NCI-H69 (cell line): ENCODE results near the gene ATP11A.
"Not testable (repeated sequence)": the region's sequence is repeated elsewhere in the genome, so short reads cannot be mapped to it uniquely, and the experiment has no call there.

Experiments
- DNase-seq: peaks from one replicate; lab custom pipeline; 2025; lab: John Stamatoyannopoulos, UW

Gene ATP11A

DNA sequence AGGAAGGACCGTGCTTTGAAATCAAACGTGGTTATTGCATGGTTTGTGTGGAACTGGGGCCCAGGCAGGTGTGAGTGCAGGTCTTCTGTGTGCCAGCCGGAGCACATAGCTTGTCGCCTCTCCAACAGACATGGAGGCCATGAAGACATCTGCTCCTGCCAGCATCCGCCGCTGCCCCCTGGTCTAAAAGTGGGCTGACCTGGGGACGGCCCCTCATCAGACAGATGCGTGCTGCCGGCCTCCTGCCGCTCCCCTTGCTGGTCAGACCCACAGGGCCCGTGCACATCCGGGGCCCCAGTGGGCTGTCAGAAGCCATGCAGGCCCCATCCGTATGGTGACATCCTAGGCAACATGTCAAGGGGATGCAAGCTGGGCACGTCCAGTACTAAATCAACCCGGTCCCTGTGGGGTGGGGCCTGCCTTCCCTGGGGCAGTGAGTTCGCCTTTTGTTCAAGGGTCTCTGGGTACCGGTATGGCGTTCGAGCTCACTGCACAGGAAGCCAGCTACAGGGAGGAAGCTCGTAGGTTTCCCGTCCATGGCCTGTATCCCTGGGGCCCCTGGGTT is 191.2 kb downstream of the ATP11A start:
- no peak for DNase-seq

DNA sequence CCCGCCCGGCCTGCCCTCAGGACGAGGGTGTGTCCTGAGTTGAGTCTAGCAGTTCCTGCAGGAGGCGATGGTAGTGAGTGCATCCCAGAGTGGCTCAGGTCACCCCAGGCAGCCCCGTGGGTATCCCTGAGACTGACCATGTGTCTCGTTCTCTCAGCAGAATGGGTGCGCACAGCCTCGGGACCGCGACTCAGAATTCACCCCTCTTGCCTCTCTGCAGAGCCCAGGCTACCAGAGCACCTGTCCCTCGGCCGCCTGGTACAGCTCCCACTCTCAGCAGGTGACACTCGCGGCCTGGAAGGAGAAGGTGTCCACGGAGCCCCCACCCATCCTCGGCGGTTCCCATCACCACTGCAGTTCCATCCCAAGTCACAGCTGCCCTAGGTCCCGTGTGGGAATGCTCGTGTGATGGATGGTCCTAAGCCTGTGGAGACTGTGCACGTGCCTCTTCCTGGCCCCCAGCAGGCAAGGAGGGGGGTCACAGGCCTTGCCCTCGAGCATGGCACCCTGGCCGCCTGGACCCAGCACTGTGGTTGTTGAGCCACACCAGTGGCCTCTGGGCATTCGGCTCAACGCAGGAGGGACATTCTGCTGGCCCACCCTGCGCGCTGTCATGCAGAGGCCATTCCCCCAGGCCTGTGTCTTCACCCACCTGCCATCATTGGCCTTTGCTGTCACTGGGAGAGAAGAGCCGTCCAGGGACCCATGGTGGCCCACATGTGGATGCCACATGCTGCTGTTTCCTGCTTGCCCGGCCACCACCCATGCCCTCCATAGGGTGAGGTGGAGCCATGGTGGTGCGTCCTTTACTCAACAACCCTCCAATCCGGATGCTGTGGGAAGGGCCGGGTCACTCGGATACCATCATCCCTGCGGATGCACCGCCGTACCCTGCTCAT is 192.1 kb downstream of the ATP11A start:
- no peak for DNase-seq

DNA sequence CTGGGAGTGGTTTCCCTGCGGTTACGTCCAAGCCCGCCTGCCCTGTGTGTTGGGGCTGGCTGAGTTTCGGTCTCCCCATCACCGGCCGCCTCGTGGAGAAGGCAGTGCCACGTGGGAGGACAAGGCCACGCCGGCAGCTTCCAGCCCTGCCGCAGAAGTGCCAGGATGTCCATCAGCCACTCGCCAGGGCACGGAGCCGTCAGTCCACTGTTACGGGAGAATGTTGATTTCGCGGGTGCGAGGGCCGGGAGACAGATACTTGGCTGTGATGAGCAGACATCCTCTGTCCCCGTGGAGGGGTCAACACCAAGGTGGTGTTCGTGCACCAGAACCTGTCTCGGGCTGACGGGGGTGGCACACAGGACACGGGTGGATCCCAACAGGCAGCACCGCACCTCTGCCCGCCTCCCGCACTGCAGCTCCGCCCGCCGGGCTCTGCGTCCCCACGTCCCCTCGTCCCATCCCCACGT is 192.8 kb downstream of the ATP11A start:
- no peak for DNase-seq

DNA sequence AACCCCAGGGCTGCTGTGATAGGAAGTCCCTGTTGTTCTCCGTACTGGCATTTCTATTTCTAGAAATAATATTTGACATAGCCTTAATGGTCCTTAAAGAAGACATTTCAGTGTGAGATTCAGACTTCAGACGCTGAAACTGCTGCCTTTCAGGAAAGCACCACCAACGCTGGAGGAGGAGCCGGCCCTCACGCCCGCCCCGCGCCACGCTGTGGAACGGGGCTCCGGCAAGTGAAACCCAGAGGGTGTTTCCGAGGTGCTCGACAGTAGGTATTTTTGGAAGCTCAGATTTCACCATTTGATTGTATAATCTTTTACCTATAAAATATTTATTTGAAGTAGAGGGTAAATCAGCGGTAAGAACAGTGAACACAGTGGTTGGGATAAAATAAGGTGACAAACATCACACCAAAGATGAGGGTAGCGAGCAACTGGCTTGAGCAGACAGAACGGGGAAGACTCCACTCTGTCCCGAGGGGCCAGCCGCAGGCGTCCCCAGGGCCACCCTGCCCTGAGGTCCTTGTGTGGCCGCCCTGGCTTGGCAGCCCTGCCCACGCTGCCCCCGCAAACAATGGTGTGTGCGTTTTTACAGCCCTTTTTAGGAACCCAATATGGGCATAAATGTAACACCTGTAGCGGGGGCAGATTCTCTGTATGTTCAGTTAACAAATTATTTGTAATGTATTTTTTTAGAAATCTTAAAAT is 193.6 kb downstream of the ATP11A start:
- no peak for DNase-seq

DNA sequence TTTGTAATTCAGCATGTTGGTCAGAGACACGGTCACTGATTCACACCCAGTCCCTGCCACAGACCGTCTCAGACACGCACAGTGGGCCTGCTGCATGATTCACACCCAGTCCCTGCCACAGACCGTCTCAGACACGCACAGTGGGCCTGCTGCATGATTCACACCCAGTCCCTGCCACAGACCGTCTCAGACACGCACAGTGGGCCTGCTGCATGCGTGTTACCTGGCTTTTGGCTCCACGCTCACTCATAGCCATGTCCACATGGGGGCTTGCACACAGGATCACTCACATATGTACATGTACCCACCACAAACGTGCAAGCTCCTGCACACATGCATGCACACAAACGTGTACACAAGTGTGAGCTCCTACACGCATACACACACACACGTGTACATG is 194.9 kb downstream of the ATP11A start:
- not testable (repeated sequence) for DNase-seq

DNA sequence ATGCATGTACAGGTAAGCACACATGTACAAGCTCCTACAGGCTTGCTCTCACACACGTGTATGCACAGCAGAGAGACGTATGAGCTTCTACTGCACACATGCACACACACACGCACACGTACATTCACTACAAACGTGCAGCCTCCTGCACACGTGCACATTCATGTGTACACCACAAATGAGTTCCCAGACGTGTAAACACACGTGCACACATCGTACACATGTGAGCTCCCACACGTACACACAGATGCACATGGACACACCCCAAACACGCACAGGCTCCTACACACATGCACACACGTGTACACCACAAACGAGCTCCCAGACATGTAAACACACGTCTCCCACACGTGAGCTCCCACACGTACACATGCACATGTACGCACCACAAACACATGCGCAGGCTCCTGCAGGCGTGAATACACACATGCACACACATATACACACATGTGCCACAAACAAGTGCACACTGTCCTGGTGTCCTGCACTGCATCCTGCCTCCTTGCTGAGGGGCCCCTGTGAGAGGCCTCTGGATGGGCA is 195.5 kb downstream of the ATP11A start:
- no peak for DNase-seq

DNA sequence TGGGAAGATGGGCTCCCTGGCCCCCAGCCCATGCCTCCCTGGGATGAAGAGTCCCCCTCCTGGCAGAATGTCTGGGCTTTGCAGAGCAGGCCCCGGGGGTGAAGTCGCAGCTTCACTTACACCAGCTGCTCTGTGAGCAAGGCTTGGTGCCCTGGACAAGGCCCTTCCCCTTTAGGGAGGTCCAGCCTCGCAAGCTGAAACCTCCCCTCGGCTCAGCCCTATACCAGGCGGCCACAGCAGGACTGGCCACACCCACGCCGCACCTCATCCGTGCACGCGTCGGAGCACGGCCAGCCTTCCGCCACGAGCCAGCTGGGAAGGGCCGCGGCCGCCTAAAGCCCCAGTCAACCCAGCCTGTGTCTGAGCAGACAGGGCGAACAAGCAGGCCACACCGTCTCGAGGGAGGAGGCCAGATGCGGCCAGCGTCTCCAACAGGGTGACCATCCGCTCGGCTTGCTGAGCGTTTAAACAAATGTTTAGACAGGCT is 196.0 kb downstream of the ATP11A start:
- DNase-seq, result peak; percentile 99

DNA sequence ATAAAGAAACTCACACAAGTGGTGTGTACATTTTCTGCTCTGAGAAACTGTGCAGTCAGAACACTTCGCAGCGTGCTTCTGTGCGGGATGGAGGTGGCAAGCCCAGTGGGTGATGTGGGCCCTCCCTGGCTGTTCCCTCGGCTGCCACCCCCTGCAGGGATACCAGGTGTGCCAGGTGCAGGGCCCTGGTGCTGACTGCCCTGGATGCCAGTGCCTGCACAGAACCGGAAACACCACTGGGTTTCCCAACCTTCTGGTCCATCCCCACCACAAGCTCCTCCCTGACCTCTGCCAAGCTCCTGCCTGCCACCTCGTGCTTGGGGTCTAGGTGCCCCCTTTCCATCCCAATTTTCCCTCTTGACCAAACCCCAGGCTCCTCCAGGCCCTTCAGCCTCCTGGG is 197.3 kb downstream of the ATP11A start:
- peak; percentile 90 for DNase-seq

DNA sequence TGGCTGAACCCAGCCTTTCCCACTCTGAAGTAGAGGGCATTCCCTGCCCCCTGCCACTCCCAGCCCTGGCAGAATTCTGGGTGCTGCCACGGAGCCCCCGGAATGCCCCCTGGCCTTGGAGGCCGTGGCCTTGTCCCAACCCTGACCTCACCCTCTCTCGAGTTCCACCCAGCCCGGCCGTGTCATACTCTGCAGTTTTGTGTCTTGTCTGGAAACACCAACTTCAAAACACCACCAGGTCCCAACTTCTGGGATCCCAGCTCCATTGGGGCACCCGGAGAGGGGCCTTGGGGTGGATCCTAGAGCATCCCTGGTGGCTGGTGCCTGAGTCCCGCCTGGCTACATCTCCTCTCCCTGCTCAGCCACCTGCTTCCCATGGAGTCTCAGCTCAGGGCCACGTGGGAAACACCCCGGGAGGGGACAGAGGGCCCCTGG is 197.7 kb downstream of the ATP11A start:
- no peak for DNase-seq

DNA sequence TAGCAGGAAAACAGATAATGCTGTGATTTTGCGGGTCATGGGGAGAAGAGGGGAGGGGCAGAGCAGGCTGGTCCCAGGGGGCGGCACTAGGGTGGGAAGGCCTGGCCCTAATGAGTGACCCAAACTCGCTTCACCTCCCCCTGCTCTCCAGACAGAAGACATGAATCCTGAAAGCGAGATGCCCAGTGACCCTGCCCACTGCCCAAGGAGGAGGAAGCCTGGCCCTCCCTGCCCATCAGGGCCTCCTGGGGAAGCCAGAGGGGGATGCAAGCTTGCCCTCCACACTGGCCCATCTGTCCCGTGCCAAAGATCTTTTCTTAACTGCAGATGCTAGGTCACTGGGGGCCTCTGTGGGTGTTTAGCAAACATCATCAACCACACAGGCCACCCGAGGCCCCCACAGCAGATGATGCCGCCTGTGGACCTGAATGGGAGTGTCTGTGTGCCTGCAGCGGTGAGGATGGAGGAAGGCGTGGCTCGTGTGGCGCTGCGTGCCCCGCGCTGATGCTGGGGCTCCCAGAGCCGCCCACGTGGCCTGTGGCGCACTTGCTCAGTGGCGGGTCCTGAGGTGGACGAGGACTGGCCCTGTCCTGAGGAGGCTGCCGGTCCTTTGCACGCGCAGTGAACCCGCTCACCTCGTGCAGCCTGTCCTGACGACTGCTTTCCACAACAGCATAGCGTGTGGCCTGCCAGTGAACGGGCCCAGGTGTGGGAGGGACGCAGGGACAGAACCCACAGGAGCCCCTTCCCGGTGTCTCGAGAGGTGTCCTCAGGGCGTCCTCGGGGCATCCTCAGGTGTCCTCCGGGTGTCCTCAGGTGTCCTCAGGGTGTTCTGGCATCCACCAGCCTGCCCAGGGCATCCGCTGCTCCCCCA is 198.6 kb downstream of the ATP11A start:
- peak; percentile 31 for DNase-seq

DNA sequence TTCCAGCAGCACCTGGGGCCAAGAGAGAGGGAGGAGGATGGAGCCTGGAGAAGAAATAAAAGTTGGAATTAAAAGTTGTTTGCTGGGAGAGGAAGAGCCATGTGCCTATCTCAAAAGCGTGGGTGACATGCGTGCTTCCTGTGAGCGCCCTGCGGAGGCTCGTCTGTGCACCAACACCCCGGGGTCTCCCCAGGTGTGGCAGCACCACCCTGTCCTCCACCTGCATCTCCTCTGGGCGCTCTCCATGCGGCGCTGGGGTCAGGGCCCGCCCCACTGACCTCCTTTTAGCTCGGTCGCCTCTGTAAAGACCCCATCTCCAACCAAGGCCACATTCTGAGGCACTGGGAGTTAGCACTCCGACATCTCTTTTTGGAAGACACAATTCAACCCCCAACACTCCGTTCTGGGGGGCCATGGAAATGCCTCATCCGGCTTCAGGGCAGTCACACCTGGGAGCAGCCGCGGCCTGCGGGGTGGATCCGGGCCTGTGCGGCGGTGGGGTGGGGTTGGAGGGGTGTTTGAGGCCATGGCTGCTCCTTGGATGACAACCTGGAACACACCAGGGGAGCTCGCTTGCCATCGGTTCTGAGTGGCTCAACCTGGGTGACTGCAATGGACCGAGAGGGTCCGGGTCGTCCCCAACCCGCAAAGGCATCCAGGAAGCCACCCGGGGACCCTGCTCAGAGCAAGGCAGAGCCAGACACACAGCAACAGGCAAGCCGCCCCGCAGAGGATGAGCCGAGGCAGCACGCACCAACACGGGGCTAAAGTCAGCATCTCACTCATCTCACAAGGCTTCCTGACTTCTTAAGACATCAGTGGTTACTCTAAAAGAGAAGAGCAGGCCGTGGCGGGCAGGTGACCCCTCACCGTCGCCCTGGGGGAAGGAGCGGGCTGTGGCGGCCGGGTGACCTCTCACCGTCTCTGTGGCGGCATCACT is 199.8 kb downstream of the ATP11A start:
- no peak for DNase-seq

DNA sequence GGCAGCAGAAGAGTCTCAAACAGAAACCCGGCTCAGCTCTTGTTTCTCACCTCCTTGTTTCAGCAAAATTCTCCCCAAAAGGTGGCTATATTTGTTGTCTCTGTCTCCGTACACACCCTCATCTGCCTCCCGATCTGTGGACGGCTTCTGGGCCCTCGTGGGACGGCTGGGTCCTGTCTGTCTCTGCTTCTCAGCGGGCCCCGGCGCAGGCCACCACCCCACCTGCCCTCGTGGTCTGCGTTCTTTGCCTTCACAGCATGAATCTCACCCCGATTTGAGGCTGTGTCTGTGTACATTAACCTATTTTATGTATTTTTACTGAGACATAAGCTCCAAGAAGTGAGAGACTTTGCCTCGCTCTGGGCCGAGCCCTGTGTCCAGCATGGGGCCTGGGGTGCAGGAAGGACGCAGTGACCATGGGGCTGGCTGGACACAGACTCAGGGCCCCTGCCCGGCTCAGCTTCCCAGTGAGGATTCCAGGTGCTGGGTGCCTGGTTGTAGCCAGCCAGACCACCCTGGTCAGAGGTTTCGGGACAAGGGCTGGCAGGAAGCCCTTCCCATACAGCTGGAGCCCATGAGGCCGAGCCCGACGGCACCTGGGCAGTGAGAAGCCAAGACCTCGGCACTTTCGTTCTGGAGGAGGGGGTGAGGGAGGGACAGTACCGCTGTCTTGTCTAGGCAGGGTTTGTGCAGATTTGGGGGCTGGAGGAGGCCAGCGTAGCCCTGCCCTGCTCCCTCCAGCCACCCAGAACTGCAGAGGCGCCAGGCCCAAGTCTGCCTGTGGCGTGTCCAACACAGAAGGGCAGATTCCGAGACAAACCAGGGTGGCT is 200.7 kb downstream of the ATP11A start:
- DNase-seq, result no peak

DNA sequence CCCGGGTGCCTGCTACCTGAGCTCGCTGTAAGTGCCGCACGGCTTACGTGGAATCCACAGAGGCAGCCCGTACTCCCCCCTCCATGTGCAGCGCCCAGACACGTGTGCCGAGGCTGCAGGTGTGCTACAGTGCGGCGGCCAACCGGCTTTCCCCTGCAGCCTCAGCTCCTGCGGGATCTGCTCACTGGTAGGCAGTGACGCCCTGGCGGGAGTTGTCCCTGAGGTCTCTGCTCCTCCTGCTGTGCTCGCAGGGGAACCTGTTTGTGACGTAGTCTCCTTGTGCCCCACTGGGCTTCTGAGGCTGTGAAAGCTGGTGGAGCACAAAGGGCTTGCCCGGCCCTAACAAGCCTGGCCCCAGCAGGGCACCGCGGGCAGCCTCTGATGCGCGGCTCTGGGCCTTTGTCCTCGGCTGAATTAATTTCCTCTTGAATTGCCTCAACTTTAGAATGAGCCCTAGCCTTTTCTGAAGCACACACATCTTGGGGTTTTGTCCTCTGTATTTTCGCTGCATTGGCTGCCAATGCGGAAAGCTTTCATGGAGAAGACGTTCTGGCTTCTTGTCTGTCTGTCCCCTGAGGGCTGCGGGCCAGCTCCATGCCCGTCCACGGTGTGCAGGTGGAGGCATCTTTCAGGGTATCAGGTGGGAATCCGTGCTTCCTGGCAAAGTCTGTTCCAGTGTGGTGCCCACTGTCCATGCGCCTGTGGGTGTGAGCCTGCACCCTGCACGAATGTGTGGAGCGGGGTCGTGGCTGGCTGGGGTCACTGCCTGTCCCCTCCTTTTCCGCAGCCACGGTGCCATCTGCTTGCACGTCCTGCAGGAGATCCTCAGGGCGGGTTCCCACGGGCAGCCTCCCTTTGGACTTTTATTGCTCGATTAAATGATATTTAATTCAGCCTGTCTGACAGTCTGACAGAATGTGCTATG is 201.9 kb downstream of the ATP11A start:
- DNase-seq, result peak; percentile 96

DNA sequence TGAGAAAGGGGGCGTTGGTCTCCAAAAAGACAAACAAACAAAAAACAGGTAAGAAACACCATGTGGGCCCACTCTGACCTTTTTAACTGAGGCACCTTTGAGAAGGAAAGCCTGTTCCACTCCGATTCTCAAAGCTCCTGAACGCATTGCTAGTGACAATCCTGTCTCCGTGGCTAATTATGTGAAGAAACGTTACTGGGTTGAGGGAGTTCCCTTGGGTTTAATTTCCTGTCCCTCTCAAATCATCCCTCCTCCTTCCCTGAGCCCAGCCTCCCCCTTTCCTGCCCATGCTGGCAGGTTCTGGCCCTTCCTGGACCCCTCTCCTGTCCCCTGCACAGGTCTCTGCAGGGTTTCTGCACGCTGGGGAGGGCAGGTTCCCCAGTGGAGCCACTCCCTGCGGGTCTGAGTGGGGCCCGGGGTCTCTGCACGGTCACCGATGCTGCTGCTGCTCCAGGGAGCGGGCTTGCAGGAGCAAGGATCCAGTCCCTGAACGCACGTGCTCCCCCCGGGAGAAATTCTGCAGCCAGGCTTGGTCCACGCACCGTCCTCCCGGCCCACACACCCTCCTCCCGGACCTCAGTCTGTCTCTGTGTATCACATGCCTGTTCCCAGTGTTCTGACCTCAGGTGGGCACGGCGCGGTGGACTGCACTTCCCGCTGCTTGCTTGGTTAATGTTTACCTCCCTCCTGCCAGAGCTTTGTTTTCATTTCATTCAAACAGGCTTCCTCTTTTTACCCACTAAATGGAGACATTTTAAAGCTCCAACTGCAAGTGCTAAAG is 202.8 kb downstream of the ATP11A start:
- DNase-seq, result peak; percentile 85

DNA sequence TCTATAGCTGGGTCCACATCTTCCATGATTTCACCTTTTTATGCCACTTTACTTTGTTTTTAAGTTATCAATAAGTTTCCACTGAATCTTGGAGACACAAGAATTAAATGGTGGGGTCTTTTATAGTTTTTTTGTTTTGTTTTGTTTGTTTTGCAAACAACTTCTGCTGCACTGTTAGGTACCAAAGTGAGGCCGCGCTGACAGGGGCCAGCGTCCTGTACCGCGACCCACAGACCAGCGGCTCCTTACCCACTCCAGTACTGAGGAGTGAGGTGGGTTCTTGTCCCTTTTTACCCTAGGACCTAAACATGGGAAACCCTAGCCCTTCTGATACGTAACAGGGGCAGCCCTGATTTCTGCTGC is 203.3 kb downstream of the ATP11A start:
- no peak for DNase-seq

DNA sequence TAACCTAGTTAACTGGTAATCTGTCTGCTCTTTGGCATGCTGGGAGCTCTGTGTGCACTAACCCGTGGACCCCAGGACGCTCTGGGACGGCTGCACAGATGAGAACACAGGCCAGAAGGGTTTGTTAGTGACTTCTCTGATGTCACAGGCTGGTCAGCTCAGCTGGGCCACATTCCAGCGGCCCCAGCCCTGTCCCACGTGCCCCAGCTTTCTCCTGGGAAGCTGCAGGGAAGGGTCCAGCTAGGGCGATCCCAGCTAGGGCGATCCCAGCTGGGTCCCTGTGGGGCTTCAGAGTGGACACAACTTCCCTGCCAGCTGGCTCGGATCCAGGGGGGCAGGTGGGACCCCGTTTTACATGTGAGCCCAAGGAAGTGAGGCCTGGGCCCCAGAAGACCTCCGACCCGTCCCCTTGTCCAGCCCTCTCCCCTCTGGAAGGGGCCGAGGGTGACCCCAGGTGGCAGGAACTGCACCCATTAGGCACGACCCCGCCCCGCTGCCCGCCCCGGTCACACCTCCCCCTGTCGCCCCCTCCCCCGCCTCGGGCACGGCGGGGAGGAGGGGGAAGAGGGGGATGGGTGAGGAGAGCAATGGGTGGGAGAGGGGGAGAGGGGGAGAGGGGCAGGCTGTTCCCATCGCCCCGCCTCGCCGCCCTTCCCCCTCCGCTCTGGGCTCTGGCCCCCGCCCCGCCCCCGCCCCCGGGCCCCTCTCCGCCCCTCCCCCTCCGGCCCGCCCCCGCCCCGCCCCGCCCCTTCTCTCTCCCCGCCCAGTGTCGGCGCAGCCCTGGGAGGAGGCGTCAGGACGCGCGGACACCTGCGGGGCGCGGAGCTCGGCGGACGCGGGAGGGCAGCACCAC is 204.0 kb downstream of the ATP11A start:
- DNase-seq, result peak; percentile 98

DNA sequence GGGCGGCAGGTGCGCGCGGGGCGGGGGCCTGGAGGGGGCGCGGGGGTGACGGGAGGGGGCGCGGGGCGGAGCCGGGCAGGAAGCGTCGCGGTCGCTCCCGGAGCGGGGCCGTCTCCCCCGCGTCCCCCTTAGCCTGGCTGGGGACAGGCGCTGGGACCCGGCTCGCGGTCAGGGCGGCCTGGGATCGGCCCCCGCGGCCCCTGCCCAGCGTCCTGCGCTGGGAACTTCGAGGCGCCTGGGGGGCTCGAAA is 204.5 kb downstream of the ATP11A start:
- DNase-seq, result no peak
